Activated T-helper 9 cell treated with anti-CD3 and anti-CD28 coated beads, Interleukin-2, amount 50 U/mL, for 16 hours (primary cell): ENCODE measurements around the gene CCDC51.

Experiments
- DNase-seq: peaks from one replicate; pipeline ENCODE4 v3.0.0-alpha.2; 2020; ENCODE audit warnings: low read depth

CCDC51 gene

DNA sequence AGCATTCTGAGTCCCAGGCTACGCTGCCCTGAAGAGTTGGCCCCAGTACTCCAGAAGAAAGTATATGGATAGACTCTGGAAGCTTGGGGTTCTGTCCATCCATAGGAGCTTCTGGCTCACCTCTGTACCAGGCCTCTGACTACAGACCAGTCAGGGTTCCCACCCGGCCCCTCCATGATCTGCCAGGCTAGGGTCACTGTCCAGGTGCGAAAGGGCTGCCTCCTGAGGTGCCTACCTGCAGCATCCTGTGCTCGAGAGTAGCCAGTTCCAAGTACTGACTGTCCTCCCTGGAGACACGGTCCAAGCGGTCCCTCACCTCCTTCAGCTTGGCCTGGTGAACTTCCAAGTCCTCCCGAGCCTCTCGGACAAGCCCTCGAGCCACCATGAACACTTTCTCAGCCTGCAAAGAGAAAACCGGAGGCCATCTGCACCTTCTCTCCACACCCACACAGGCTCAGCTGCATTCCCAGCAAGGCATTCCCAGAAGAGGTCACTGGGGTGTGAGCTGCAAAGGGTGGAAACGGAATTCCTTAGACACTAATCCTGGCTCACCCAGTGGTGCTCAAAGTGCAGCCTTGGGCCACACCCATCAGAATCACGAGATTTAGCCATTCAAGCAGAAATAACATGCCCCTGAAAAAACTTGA, 6.3 kb downstream of the CCDC51 start:
- no peak for DNase-seq

DNA sequence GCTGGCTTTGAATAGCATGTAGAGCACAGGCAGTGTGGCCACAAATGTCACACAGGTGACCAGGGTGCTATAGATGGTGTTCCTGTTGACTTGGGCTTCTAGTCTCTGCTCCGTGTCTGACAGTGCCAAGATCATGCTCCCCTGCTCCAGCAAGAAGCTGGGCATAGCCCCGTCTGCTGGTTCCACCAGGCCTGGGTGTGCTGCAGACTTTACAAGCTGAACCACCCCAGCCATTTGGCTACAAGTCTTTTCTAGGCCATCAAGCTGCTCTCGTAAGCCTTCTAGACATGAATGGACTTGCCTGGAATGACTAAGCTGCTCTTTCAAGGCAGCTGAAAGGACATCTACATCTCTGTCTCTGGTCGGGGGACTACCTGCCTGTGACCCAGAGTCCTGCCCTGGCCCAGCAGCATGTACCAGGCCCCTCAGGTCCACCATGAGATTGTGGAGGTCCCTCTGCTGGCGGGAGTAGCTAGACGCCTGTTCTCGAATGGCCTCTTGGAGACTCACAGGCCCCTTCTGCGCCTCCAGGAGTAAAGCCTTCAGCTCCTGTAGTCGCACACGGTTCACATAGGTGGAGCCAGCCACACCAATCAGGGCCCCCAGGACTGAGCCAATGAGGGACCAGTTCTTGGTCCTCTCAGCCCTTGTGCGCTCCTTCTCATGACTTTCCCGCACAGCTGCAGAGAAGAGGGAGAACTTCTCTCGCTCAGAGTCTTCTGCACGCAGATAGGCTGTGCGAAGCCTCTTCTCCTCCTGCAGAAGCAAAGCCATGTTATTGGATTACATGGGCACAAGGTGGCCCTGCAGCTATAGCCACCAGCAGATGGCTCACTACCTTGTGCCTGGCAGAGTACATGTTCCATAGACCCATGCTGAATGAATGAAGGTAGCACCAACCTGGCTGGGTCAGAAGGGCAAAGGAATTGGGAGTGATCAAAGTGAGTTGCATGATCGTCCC, 7.2 kb downstream of the CCDC51 start:
- no peak for DNase-seq

DNA sequence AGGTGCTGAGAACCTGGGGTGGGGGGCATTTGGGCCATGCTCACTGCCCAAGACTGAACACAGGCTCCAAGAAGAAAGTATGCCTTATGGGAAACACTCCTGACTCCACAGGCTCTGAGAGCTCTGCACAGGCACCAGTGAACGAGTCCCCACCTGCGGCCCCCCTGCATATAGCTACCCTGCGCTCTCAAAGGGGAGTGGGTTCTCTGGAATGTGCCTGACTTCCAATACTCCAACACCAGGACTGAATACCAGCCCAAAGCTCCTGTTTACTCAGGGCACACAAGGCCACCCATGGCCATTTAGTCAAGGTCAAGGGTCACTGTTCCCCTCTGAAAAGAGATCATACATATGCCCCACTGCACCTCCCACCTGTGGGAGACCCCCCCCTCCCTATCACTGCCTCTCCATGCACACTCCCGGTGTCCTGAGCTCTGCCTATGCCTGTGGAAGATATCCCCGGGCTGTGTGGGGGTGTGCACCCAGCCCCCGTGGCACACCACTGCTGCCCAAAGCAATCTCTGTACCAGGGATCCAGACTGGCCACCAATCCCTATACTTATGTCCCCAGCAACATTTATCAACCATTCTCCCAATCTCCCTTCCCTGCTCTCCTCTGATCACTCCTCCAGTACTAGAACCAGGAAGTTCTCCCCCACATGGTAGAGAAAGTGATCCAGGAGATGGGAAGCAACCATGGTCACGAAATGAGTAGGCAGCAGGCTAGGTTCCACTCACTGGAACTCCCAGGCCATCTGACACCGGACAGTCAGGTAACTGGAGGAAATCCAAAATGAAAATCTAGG, 8.5 kb downstream of the CCDC51 start:
- no peak for DNase-seq

DNA sequence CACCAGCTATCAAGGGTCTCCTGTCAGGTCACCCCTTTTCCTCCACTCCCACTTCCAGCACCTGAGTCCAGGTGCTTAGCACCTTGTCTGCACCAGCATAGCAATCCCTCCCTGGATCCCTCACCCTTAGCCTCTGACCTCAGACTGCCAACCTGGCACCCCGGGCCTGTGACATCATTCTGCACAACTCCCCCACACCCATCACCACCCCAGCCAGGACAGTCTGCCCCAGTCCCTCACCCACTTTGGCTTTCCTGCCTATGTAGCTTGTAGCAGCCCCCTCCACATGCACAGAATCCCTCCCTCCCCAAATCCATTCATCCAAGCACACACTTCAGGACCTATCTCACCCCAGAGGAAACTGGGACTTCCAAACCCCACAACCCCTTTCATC, 9.2 kb downstream of the CCDC51 start:
- DNase-seq: no peak

DNA sequence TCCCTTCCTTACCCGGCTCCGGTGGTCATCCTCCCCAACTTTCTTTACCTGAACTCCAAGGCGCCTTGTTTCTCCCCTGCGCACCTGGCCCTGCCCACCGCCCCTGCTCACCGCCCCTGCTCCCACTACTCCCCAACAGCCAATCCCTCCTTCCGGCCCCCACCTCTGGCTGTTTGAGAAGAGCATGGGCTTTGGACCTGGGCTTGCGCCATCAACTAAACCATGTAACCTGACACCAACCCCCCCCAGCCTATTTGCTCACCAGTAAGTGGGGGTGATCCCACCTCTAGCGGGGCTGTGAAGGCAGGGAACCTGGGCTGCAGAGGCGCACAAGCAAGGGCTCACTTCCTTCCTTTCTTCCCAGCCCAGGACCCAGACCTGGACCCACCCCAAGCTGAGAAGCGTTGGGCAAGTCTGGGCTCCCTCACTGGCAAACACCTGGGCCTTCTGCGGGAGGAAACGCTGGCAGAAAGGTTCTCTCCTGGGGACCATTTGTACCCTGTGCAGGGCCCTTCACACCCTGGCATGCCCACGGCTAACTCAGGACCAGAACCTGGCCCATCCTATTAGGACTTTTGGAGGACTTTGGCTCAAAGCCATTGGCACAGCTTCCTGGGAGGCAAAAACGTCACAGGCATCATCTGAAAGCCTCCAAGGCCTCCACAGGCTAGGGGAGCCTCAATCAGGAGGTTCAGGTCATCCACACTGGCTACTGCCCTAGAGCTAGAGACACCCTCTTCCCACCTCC, 9.8 kb downstream of the CCDC51 start, which contains the start of gene PLXNB1:
Gene PLXNB1 (minus strand): TSS at position 127 of the 748 bp plus-strand sequence. CDS start 5,475 bp downstream, outside the sequence.
- no peak for DNase-seq

DNA sequence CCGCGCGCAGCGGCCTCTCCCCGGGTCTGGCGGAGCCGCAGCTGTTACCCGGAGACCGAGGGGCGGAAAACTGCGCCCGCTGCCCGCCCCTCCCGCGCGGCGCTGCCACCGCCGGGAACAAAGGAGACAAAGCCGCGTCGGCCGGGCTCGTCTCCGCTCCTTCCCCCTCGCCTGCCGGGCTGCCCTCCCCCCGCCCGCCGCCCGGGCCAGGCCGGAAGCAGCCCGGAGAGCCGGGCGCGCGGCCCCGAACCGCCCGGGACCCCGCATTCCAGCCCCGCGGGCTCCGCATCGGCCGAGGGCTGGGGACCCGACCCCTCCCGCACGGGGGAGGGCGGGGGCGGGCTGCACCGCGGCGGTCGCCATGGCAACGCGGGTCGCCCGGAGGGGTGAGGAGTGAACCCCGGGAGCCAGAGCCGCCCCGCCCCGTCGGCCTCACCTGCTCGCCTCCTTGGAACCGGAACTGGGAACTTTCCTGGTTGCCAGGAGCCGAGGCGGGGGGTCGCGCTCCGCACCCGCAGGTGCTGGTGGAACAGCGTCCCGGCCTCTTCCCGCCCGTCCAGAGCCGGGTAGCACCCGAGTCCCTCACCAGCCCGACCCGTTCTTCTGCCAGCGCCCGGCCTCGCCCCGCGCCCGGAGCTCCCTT, 10.5 kb downstream of the CCDC51 start:
- peak; percentile 56 for DNase-seq

DNA sequence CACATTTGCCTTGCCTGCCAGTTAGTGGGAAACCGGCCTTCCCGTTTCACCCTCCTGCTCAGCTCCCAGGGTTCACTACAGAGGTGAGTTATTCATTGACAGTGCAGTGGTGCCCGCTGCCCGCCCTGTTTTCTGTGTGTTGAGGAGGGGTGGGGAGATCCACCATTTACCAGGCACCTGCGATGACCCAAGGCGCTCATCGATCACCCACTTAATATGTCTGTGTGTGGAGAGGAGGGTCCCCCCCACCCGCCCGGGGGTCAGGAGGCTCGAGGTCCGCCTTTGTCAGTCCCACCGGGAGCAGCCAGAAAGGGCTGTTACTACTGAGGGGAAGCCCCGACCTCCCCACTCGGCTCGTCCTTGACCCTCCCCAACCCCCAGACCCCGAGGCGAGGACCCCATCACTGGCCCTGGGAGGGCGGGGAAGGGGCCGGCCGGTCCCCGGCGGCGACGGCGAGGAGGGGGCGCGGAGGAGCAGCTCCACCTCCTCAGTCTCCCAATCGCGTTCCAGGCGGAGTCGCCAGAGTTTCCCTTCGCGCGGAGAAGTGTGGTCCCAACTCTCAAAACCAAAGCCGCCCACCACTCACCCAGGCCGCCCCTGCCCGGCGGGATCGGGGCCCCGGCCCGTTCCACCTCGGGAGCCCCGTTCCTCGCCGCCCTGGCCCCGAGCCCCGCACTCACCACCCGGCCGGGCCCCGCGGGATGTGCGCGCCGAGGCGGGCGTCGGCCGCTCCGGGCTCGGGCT, 11.2 kb downstream of the CCDC51 start:
- no peak for DNase-seq

DNA sequence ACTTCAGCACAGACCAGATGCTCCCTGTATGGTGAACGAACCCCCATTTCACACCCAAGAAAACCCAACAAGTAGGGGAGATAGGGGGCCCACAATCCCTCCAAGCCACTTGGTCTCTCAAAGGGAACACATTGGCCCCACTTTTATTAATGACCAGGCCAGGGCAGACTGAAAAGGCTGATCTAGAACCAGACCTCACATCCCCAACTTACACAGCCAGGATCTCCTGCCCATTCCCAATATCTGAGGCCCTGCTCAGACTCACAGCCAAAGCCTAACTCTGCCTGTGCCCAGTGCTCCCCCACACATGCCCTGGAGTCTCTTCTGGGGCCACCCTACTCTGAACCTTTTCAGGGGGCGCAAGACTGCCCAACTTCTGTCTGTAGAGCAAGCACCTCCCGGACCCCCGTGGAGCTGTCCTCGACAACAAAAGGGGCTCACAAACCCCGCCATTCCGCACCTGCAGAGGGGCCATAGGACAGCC, 11.8 kb downstream of the CCDC51 start:
- DNase-seq: no peak

DNA sequence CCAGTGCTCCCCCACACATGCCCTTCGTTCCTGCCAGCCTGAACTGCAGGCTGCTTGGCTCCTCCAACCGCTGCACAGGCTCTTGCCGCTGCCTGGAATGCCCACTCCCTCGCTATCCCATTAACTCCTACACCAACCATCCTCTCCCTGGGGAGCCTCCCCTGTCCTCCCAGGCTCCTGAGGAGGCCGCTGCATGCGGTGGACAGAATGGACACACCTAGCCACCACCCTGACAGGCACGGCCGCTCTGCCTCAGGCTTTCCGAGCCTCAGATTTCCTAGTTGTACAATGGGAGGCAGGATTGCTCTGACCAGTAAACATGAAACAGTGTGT, 12.3 kb downstream of the CCDC51 start:
- no peak for DNase-seq

DNA sequence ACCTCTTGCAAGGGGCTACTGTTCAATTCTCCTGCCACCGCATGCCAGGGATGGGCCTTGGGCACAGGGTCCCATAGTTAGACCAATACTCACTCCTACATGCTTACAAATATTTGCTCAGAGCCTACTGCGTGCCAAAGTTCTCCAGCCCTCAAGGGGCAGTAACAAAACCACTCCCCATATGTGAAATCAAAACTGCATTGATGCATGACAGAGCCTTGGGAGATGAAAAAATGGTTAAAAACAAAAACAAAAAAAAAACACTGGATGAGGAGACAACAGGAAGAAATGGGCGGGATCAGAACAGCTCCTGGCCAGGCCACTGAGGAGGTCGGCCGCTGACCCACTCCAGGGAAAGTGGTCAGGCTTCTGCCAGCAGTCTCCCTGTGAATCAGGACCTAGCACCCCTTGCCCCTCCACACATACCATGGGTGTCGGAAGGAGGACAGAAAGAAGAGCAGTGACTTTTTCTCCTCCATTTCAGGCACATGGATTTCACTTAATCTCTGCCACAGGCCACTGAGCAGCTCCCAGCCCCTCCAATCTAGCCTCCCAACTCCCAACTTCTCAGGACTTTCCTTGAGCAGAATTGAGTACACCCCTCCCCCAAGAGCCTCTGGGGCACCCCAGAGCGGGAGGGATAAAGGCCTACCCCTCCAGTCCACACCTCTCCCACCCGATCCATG, 12.8 kb downstream of the CCDC51 start:
- no peak for DNase-seq

DNA sequence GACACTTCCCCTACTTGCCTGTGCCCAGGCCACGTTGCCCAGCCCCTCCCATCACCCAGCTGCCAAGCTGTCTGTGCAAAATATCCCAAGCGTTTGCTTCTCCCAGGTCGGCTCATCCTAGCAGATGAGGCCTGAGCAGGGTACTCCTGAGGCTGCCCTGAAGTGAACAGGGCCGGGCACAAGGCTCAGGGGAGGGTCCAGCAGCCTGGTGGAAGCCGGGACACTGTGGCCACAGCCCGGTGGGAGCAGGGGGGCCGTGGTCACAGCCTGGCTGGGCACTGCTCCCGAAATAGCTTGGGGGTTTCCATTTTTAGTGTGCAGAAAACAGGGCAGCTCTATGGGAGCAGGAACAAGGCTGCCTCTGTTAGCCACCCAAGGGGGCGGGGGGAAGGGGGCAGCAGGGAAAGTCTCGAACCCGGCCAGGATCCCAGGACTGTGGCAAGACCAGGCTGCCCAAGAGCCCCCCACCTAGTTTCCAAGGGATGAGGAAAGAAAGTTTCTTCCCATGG, 13.5 kb downstream of the CCDC51 start:
- DNase-seq: no peak

DNA sequence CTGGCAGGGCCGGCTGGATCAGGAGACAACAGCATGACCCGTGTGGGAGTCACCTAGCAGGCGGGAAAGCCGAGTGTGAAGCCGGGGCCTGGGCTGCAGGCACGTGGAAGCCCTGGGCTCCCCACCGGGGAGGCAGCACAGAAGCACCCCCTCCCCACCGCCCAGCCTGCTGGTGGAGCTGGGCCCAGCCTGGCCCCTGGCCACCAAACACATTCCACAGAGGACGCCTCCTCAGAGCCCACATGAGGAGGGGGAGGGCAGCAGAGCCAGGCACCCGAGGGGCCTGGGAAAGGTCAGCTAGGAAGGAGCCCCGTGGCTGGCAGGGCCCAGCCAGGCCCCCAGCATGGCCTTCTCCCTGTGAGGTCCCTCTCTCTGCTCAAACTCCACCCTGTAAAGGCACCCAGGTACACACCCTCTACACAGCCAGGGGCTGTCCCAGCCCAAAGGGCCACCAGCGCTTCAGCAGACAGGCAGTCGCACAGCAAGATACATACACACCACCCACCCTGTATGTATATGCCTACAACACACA, 14.6 kb downstream of the CCDC51 start:
- DNase-seq: no peak

DNA sequence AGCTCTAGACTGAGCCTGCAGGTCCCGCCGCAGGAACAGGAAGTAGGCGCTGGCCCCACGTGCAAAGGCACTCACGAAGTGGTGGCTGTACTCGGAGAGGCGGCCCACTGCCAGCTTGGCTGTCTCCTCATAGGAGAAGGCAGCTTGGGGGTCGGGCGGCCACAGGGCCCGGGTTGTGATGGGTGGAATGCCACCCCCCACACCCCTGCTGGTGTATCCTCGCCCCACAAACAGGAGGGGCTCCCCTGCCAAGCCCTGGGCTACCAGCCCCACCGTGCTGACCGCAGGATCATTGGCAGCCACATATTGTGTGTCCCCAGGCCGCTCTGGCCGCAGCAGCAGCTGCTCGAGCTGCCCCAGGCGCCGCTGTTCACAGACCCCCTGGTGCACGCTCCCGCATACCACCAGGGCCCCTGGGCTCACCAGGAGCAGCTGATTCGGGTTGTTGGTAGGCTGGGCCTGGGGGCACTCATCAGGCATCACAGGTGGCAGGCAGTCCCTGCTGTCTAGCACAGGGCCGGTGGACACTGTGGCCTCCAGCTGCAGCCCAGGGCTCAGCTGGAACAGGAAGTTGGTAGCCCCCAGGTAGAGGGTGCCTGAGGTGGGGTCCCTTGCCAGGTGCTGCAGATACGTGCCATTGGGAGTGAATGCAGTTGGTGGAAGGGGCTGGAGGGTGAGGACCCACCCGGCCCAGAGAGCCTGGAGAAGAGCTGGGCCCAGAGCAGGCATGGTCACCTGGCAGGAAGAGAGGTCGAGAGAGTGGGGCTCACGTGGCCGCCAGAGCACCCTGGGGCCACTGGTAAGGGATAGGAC, 15.8 kb downstream of the CCDC51 start:
- DNase-seq: no peak

DNA sequence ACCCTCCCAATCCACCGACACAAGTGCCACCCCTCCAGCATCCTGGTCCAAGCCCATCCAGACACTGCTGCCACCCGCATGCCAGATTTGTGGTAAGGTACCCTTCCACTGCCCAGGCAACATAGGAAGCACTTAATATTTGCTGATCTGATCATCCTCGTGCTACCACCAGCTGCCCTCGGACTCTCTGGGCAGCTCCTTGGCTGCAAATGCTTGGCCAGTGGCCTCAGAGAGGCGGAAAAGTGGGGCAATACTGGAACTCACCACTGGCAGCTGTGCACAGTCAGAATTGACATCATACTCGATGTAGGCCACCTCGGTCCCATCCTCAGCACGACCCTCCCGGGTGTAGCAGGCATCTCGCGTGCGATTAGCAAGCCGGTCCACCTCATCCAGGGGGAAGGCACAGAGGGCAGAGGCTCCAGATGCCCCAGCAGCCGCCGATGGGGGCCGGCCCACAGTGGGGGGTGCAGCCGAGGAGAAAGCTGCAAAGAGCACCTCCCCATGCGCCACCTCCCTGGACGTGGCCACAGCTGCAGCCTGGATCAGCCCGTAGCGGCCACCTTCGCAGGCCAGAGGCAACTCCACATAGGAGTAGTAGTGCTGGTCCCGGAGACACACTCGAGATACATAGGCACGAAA, 16.6 kb downstream of the CCDC51 start:
- no peak for DNase-seq

DNA sequence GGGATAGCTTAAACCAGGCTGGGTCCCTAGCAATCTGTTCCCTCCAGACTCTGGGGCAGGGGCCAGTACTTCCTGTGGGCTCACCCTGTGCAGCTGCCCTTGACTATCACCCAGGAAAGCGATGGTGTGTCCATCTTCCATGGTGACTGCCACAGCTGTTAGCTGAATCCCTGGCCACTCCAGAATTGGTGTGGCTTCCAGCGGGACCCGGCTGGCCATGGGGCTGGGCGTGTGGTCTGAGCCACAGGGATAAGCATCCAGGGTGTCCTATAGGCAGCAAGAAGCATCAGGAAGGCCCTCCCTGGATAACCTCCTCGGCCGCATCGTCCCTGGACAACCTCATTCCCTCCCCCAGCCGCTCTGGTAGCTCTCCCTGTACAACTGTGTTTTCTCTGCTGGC, 17.2 kb downstream of the CCDC51 start:
- no peak for DNase-seq

DNA sequence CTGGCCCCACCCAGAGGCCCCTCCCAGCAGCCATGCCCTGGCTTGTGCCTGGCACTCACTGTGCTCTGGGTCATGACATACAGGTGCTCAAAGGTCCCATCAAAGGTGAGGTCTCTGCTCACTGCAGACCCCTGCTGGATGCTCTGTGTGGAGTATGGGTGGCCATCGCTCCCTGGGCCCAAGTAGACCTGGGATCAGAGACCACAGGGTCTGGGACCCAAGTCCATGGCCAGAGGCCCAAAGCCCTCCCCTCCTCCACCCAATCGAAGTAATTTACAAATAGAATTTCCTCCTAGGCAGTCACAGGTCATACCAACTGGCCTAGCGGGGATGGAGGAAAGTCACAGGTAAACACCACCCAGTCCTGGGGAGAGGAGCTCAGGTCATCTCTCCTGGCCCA, 17.6 kb downstream of the CCDC51 start:
- DNase-seq: no peak

DNA sequence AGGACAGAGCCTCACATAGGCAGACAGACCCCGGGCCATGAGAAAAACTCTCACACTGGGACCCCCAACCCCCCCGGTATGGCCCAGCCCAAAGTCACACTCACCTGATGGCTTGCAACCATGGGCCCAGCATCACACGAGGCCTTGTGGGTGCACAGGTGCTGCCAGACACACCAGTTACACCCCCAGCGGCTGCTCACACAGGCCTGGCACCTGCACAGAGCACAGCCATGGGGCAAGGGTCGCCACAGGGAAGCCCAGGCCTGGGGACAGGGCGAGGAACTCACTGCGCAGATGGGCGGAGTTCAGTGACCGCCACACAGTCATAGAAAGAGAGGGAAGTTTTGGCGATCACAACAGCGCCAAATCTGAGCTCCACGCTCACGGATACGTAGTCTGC, 19.4 kb downstream of the CCDC51 start:
- no peak for DNase-seq

DNA sequence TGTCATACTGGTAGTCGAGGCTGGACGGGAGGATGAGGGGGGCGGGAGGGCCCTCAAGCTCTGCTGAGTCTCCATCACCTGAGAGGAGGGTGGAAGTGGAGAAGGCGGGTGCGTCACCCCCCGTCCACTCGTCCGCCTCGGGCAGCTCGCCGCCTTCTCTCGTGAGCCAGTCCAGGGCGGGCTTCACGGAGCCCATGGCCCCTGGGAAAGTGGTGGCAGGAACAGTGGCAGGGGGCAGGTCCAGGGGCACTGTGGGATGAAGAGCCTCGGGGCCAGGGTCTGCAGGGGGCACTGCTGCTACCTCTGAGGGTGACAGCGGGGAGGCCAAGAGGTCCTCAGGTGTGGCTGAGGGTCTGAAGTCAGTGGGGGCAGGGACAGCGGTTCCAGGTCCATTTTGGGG, 20.3 kb downstream of the CCDC51 start:
- no peak for DNase-seq
